Endothelial cell of umbilical vein (primary cell): ENCODE results near the gene KRT222. TPM values are rescaled to one million over a fixed set of nuclear protein-coding genes. Genes with fewer than 3 reads are reported as not detected.

Experiments used
- BruUV-seq: library from RNA; stranded (reverse); fragments of 400-500 nt; replicated peaks from 2 replicates; lab custom pipeline; 2021; lab: Mats Ljungman, UMichigan
- CTCF ChIA-PET: fragments of 300-600, 350-600 bp; sonication (Branson Sonifier 250); formaldehyde crosslinking; loops from one replicate; lab custom pipeline; 2021; ENCODE audit warnings: antibody characterized with exemption, inconsistent platforms; lab: Charles Lee
- POLR2A ChIA-PET: fragments of 300-600, 350-600 bp; sonication (Branson Sonifier 250); formaldehyde crosslinking; loops from one replicate; lab custom pipeline; 2021; ENCODE audit warnings: antibody characterized with exemption, inconsistent platforms; lab: Charles Lee
- DNase-seq: peaks from one replicate; pipeline ENCODE4 v3.0.0-alpha.2; 2011; ENCODE audit warnings: low read depth, low spot score
- FAIRE-seq: peaks from 2 replicates; lab custom pipeline; 2011; peaks lifted over from hg19 to GRCh38; lab: Jason Lieb, UNC
- H2AFZ ChIP-seq: 2 replicates; pipeline ENCODE4 v1.6.0; 2012; ENCODE audit warnings: low read depth, low read length, control low read depth, inconsistent platforms
- H3K27ac ChIP-seq: 2 replicates; pipeline ENCODE4 v1.5.1; 2011; ENCODE audit warnings: low read depth, mild to moderate bottlenecking, control low read depth, low read length, moderate library complexity; ENCODE audit not compliant: insufficient read depth
- H3K27me3 ChIP-seq, 2 experiments: 2 replicates each; pipeline versions ENCODE4 v1.6.0 to v1.6.1; 2011; ENCODE audit warnings: low read length in 2 of 2, mixed read lengths in 1 of 2; ENCODE audit not compliant: control insufficient read depth in 2 of 2, insufficient read depth in 2 of 2
- H3K36me3 ChIP-seq, 2 experiments: 2 replicates in 1 of 2; 3 replicates in 1 of 2; pipeline ENCODE4 v1.5.1; 2011; ENCODE audit warnings: low read length in 2 of 2, mild to moderate bottlenecking in 1 of 2, moderate library complexity in 1 of 2; ENCODE audit not compliant: control insufficient read depth in 2 of 2, insufficient read depth in 2 of 2; ENCODE audit errors: extremely low read depth in 1 of 2
- H3K4me1 ChIP-seq: 3 replicates; pipeline ENCODE4 v1.5.1; 2011; ENCODE audit warnings: mild to moderate bottlenecking, low read length; ENCODE audit not compliant: control insufficient read depth, insufficient read depth; ENCODE audit errors: extremely low read depth
- H3K4me2 ChIP-seq: 2 replicates; pipeline ENCODE4 v1.6.1; 2011; ENCODE audit warnings: low read length, control low read depth, mixed read lengths; ENCODE audit not compliant: insufficient read depth
- H3K4me3 ChIP-seq, 3 experiments: fragments of 200-600 bp in 1 of 3; sonication (generic), shearing (Covaris generic) in 1 of 3; replicated peaks in 1 of 3; 2 replicates each; pipeline ENCODE4 v1.5.1; 2011 to 2016; ENCODE audit warnings: control low read depth in 3 of 3, low read length in 3 of 3, mild to moderate bottlenecking in 2 of 3, inconsistent platforms in 1 of 3, low read depth in 1 of 3, moderate library complexity in 1 of 3; ENCODE audit not compliant: insufficient read depth in 1 of 3
- H3K79me2 ChIP-seq: 2 replicates; pipeline ENCODE4 v1.6.0; 2012; ENCODE audit warnings: low read length, inconsistent platforms; ENCODE audit not compliant: control insufficient read depth, insufficient read depth
- H3K9ac ChIP-seq: replicated peaks from 2 replicates; pipeline ENCODE3; 2011; ENCODE audit warnings: low read length, control low read depth; ENCODE audit not compliant: insufficient read depth; ENCODE audit errors: extremely low read depth
- H3K9me1 ChIP-seq: replicated peaks from 3 replicates; pipeline ENCODE4 v1.6.0; 2011; ENCODE audit warnings: mild to moderate bottlenecking, low read length; ENCODE audit not compliant: control insufficient read depth, insufficient read depth; ENCODE audit errors: extremely low read depth
- H3K9me3 ChIP-seq: replicated peaks from 2 replicates; pipeline ENCODE4 v1.5.1; 2012; ENCODE audit warnings: low read length, inconsistent platforms; ENCODE audit not compliant: control insufficient read depth, insufficient read depth
- H4K20me1 ChIP-seq: replicated peaks from 2 replicates; pipeline ENCODE3; 2011; ENCODE audit warnings: mild to moderate bottlenecking, low read length; ENCODE audit not compliant: control insufficient read depth, insufficient read depth; ENCODE audit errors: extremely low read depth
- CTCF ChIP-seq, 2 donors: IDR thresholded peaks; 1 replicate in 1 of 2; 2 replicates in 1 of 2; pipeline ENCODE4 v1.5.1; 2011; ENCODE audit warnings: low read length in 2 of 2, mild to moderate bottlenecking in 2 of 2, moderate library complexity in 2 of 2, control low read depth in 1 of 2, inconsistent platforms in 1 of 2, low read depth in 1 of 2; ENCODE audit not compliant: insufficient read depth in 1 of 2; ENCODE audit errors: extremely low read depth in 1 of 2
- EZH2 ChIP-seq: IDR thresholded peaks from 2 replicates; pipeline ENCODE4 v1.6.1; 2012; ENCODE audit warnings: borderline replicate concordance, low read depth, mild to moderate bottlenecking, moderate library complexity, low read length, inconsistent platforms; ENCODE audit not compliant: severe bottlenecking
- FOS ChIP-seq: IDR thresholded peaks from 2 replicates; pipeline ENCODE4 v1.6.1; 2011; ENCODE audit warnings: mild to moderate bottlenecking, low read length, moderate library complexity, borderline replicate concordance; ENCODE audit not compliant: insufficient read depth
- GATA2 ChIP-seq: IDR thresholded peaks from 2 replicates; pipeline ENCODE4 v1.7.0; 2011; ENCODE audit warnings: low read depth, mild to moderate bottlenecking, moderate library complexity, mixed read lengths, low read length; ENCODE audit not compliant: insufficient read length, insufficient read depth
- JUN ChIP-seq: IDR thresholded peaks from 2 replicates; pipeline ENCODE4 v1.6.1; 2011; ENCODE audit warnings: borderline replicate concordance, low read depth; ENCODE audit not compliant: insufficient read length, insufficient read depth
- MYC ChIP-seq: IDR thresholded peaks from one replicate; pipeline ENCODE4 v1.6.1; 2011; ENCODE audit warnings: mild to moderate bottlenecking, low read depth, low read length
- POLR2A ChIP-seq: IDR thresholded peaks from 2 replicates; pipeline ENCODE4 v1.6.1; 2012; ENCODE audit warnings: low read depth, mild to moderate bottlenecking, control low read depth, low read length
- POLR2AphosphoS5 ChIP-seq: IDR thresholded peaks from 2 replicates; pipeline ENCODE4 v1.6.1; 2012; ENCODE audit warnings: low read depth, mild to moderate bottlenecking, control low read depth, low read length, moderate library complexity; ENCODE audit not compliant: insufficient read depth
- dilution Hi-C: fragments of 300-500 bp; cut with MboI; formaldehyde crosslinking; loops from one replicate; pipeline ENCODE4 v1.15.0; 2019; ENCODE audit warnings: low sequenced_read_pairs; ENCODE audit not compliant: extremely low pct_ligation_motif_present
- intact Hi-C: fragments of 100-400 bp; cut with micrococcal nuclease; formaldehyde crosslinking; loops from one replicate; pipeline ENCODE4 v1.10.0; 2022
- polyA plus RNA-seq, 4 experiments: library from polyadenylated mRNA; depleted of rRNA in 3 of 4; stranded (reverse) in 3 of 4; unstranded in 1 of 4; fragments of >200 nt; gene quantifications; 2 replicates each; pipeline versions ENCODE4 v1.2.1 to v1.2.3, GENCODE V29; 2011 to 2012; ENCODE audit warnings: missing spikeins in 1 of 4
- total RNA-seq: library from RNA; stranded (reverse); gene quantifications from 2 replicates; pipeline ENCODE4 v1.2.3, GENCODE V29; 2021
- TF ChIP-seq, protein P1 (sequence below): IDR thresholded peaks from 2 replicates; pipeline ENCODE4 v1.6.1; 2011; ENCODE audit not compliant: insufficient read depth, insufficient read length

KRT222 gene
- total and polyA plus RNA-seq, 2 donors (not counting 3 experiments of a cell fraction or from before 2014, with no cell fraction given), result not detected

- no peaks in the 10 kb centered on the region for H3K9me1 ChIP-seq
- no peaks in the 10 kb centered on the region for H4K20me1 ChIP-seq
- H3K9ac ChIP-seq, result no peak overlapping the region
- ChIA-PET POLR2A (no interaction called here), CTCF (no interaction called here)
- no TSS peak for BruUV-seq
- H3K9me3 ChIP-seq, result no peaks in the 10 kb centered on the region
- H3K4me3 ChIP-seq, result no peak overlapping the region
- DNase-seq (no peak), FAIRE-seq (no peak)
- no peak overlapping the region for H2AFZ ChIP-seq
- no peak overlapping the region for H3K4me2 ChIP-seq
- dilution Hi-C loops, result no loop called here
- TF ChIP-seq MYC (no peak), GATA2 (no peak), POLR2A (no peak), POLR2AphosphoS5 (no peak)
- H3K79me2 ChIP-seq, result no peaks in the 10 kb centered on the region
- H3K27ac ChIP-seq, result no peak overlapping the region
- H3K27me3 ChIP-seq, result peaks cover 9 to 44% of the 10 kb centered on the region in 2 experiments
- intact Hi-C loops, result loop anchor here (5.0 kb wide), 1 partner anchor 47 kb away; no protein-coding TSS in a partner anchor
- no peaks in the 10 kb centered on the region for H3K4me1 ChIP-seq
- no peaks in the 10 kb centered on the region for H3K36me3 ChIP-seq
Measured at GRCh38 chr17:40659911-40660310, 5.1 kb downstream of the KRT222 start.

- Histone ChIP-seq H3K4me1 (no peaks in the 10 kb centered on the region), H3K27ac (no peak overlapping the region), H3K9ac (no peak overlapping the region), H4K20me1 (no peaks in the 10 kb centered on the region), H3K79me2 (no peaks in the 10 kb centered on the region), H3K9me1 (no peaks in the 10 kb centered on the region), H2AFZ (no peak overlapping the region), H3K27me3 (peaks cover 4 to 29% of the 10 kb centered on the region in 2 experiments), H3K9me3 (no peaks in the 10 kb centered on the region), H3K4me2 (no peak overlapping the region), H3K36me3 (no peaks in the 10 kb centered on the region), H3K4me3 (no peak overlapping the region)
- POLR2A ChIA-PET, result no interaction called here
- dilution Hi-C loops, result no loop called here
- no peak for FAIRE-seq
- TF ChIP-seq GATA2, result no peak
- TF ChIP-seq EZH2, result no peak
- no peak for TF ChIP-seq POLR2AphosphoS5
- no peak for TF ChIP-seq JUN
- TF ChIP-seq CTCF (IDR thresholded peaks at IDR 0.05; ENCODE audit: extremely low read depth in 1 of 2, insufficient read depth in 1 of 2, low read depth in 1 of 2, low read length in 2 of 2), result no peak
- no peak for TF ChIP-seq FOS
- no peak for TF ChIP-seq POLR2A
- TF ChIP-seq MYC, result no peak
- TF ChIP-seq, protein P1, sequence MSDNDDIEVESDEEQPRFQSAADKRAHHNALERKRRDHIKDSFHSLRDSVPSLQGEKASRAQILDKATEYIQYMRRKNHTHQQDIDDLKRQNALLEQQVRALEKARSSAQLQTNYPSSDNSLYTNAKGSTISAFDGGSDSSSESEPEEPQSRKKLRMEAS, result no peak
- DNase-seq, result no peak
- intact Hi-C loops, result no loop called here
- CTCF ChIA-PET, result no interaction called here
- BruUV-seq, result no TSS peak
Measured at GRCh38 chr17:40658396-40658795, 6.6 kb downstream of the KRT222 start.
